AG20443 (cell line): ENCODE measurements around the gene MGAT4C.
A peak's percentile ranks its signal among the peaks of the same experiment; 100 is the strongest.

Experiments used
- DNase-seq: peaks from one replicate; pipeline ENCODE4 v3.0.0; 2012; ENCODE audit warnings: low spot score, mixed read lengths

MGAT4C gene

DNA sequence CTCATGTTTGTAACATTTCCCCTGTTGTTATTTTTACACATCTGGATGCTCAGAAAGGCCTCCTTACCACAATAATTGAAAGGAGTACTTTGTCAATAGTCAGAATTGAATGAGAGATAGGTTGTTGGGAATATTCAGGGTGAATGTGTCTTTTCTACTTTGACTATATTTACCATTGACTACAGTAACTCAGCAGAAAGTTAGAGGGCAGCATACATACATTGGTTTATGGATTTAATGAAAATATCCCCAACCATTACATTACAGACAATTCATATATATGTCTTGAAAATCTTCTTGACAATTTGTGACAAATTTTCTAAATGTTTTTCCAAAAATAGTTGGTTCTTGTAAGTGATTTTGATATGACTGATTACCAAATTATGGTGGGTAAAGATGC lies 284.4 kb downstream of the MGAT4C start:
- no peak for DNase-seq

DNA sequence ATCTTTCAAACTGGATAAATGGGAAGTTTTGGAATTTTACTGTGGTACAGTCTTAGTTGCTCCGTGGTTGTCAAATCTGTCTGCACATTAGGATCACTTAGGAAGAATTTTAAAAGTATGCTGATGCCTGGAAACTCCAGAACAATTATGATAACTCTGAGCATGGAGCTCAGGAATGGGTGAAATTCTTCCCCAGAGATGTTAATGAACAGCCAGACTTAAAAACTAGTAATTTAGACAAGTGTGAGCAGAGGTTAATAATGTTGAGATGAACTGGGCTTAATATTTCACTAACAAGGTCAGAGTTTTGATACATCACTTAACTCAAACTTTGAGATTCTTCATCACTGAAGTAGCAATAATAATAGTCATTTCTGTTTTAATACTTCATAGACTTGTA lies 287.6 kb downstream of the MGAT4C start:
- no peak for DNase-seq

GRCh38 chr12:85963326-85963725 lies 292.9 kb downstream of the MGAT4C start:
- no peak for DNase-seq

GRCh38 chr12:85956081-85956480 lies 300.1 kb downstream of the MGAT4C start:
- no peak for DNase-seq

GRCh38 chr12:85955127-85955526 lies 301.1 kb downstream of the MGAT4C start:
- DNase-seq: no peak

GRCh38 chr12:85951823-85952222 lies 304.4 kb downstream of the MGAT4C start:
- DNase-seq: no peak

DNA sequence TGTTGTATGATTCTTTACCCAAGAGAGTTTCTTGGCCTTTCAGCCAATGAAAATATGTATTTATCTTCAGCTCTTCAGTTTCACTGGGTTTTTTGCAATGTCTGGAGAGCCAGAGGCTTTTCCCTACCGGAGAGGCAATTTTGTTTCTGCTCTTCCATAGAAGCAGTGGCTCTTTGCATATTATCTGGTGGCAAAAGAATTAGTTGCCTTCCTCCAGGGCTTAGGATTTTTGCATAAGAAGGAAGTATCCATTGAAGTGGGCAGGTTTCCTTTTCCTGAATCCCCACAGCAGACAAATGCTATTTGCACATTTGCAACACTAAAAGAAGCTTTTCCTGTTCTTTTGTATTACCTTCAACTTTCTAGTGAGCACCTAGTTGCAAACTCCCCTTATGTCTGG lies 306.9 kb downstream of the MGAT4C start:
- DNase-seq: no peak

DNA sequence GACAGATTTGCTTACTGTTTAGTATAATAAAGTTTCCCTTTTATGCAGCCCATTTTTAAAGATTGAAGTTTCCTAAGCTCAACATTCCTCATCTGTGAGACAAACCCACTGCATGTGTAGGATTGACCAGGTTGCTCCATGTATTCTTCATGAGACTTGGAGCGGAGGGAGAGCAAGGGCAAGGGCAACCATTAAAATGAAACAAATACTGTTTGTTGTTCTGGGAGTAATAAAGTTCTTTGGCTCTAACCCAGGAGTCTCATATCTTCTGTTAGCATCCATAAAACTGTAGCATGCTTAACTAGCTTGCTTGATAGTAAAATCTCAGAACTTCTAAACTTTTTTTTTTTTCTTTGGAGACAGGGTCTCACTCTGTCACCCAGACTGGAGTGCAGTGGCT lies 307.9 kb downstream of the MGAT4C start:
- no peak for DNase-seq

DNA sequence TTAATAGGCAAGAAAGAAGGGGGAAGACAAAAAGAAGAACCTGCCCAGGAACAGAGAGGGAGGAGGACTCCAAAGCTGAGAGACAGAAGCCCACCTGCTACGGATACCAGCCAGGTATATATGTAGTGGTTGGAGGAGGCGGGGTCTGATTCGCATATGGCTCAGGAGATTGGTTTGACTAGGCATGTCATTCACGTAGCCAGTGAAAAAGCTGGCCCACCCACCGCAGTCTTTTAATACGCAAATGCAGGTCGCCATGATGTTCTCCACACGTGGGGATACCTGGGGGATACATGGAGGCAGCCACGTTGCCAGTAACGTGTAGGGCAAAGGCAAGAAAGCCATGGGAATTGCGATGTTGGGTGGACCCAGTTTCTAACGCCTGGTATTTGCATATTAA lies 308.9 kb downstream of the MGAT4C start:
- DNase-seq: no peak

- no peak for DNase-seq
Measured at GRCh38 chr12:85946375-85946774, 309.8 kb downstream of the MGAT4C start.

- DNase-seq: no peak
Measured at GRCh38 chr12:85927166-85927565, 329.0 kb downstream of the MGAT4C start.

- DNase-seq: no peak
Measured at GRCh38 chr12:85923767-85924331, 332.3 kb downstream of the MGAT4C start.

DNA sequence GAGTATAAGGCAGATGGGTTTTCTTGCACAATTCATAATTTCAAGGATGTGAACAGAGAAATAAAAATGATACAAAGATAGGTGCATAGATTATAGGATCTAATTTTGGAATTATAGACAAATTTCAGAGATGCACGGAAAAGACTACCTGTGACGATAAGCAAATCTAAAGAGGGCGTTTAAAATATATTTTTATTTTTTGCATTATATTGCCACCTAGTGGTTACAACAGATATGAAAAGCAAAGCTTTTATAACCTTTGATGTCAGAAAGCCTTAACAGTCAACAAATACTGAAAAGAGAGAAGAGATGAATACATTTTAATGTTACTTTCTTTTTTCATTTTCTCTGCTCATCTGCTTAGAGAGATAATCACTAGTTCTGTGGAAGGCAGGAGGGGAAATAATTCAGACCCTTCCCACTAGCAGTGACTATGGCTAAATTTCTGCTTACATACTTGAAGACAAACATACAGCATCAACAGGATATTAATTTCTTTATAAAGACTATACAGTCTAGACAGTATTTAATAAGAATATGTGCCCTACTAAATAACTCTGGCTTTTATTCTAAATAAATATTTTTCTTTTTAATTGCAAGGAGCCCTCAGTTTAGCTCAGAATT lies 335.8 kb downstream of the MGAT4C start:
- peak; percentile 10 for DNase-seq
